ENCODE data around the gene TEX14. TPM values are rescaled to one million over a fixed set of nuclear protein-coding genes. Genes with fewer than 3 reads are reported as not detected.

The TEX14 gene
- polyA plus RNA-seq, 1 of the 3 experiments (the other 2 are of a cell fraction) = 0.02 TPM

GRCh38 chr17:58535431-58535830 is 156.4 kb downstream of the TEX14 start:
- Histone ChIP-seq H3K27ac (ENCODE audit: low read depth in 2 of 2, low read length in 1 of 2) (no peak overlapping the region), H3F3A (replicated peaks; ENCODE audit: insufficient read depth) (no peaks in the 10 kb centered on the region), H3K9me2 (no peaks in the 10 kb centered on the region), H3K27me3 (ENCODE audit: insufficient read depth) (peaks cover under 1% of the 10 kb centered on the region; the same call in 1 of the 2 replicates), H3K79me2 (ENCODE audit: insufficient read depth) (no peaks in the 10 kb centered on the region), H3K4me1 (ENCODE audit: control insufficient read depth in 1 of 2, insufficient read depth in 2 of 2, low read depth in 1 of 2, low read length in 1 of 2) (peaks cover 5 to 14% of the 10 kb centered on the region in 2 experiments; a peak in 2 of 4 replicates), H3K9me3 (no peaks in the 10 kb centered on the region), H2AFZ (ENCODE audit: low read depth) (no peak overlapping the region), H3K36me3 (replicated peaks in 1 of 2; ENCODE audit: control insufficient read depth in 1 of 2, insufficient read depth in 2 of 2, low read length in 1 of 2) (no peaks in the 10 kb centered on the region), H4K20me1 (ENCODE audit: insufficient read depth) (no peaks in the 10 kb centered on the region), H3K4me3 (ENCODE audit: low read depth in 2 of 2, low read length in 1 of 2) (no peak overlapping the region), H3K4me2 (no peak overlapping the region), H3K9ac (no peak overlapping the region)
- CTCF ChIA-PET = interaction anchor here (1.3 to 10.3 kb wide), 5 partner anchors 10 to 52 kb away, joined by 6 to 112 read pairs (median 9); a partner anchor contains a TSS
- POLR2A ChIA-PET = no interaction called here
- 78% methylated on average over 2 of the region's 2 CpGs for WGBS (ENCODE audit: low lambda C conversion rate)
- no peak for DNase-seq
- TF ChIP-seq ZBTB33 (IDR thresholded peaks at IDR 0.05; ENCODE audit: borderline replicate concordance, low read depth) = no peak
- TF ChIP-seq TEAD4 (IDR thresholded peaks at IDR 0.05; ENCODE audit: borderline replicate concordance, insufficient read depth) = no peak
- no peak for TF ChIP-seq GABPA (IDR thresholded peaks at IDR 0.05; ENCODE audit: low read depth)
- 0 out of 2 replicates have a peak, but pooled peaks have one; percentile 10 for TF ChIP-seq FOSL2 (IDR thresholded peaks at IDR 0.05; ENCODE audit: borderline replicate concordance, low read depth)

GRCh38 chr17:58534901-58535421 is 156.9 kb downstream of the TEX14 start:
- ChIA-PET CTCF (interaction anchor here (0.9 to 10.3 kb wide), 6 partner anchors 10 to 173 kb away, joined by 3 to 112 read pairs (median 8); a partner anchor contains a TSS), POLR2A (interaction anchor here (1.4 kb wide), 1 partner anchor 21 kb away, joined by 5 read pairs; the partner anchor contains the start of gene MTMR4)
- H3K36me3 ChIP-seq (replicated peaks in 1 of 2; ENCODE audit: control insufficient read depth in 1 of 2, insufficient read depth in 2 of 2, low read length in 1 of 2) = no peaks in the 10 kb centered on the region
- H3K9me2 ChIP-seq = no peaks in the 10 kb centered on the region
- no peaks in the 10 kb centered on the region for H3F3A ChIP-seq (replicated peaks; ENCODE audit: insufficient read depth)
- TF ChIP-seq RCOR1 (IDR thresholded peaks at IDR 0.05; ENCODE audit: low read length) (no peak), PBX3 (IDR thresholded peaks at IDR 0.05) (no peak)
- H3K4me3 ChIP-seq (ENCODE audit: low read depth in 2 of 2, low read length in 1 of 2) = no peak overlapping the region
- H3K27me3 ChIP-seq (ENCODE audit: insufficient read depth) = no peaks in the 10 kb centered on the region; the same call in 1 of the 2 replicates
- H3K79me2 ChIP-seq (ENCODE audit: insufficient read depth) = no peaks in the 10 kb centered on the region
- H3K4me2 ChIP-seq = no peak overlapping the region
- 60% methylated on average over 4 of the region's 4 CpGs for WGBS (ENCODE audit: low lambda C conversion rate)
- no peak for DNase-seq
- H2AFZ ChIP-seq (ENCODE audit: low read depth) = no peak overlapping the region
- H4K20me1 ChIP-seq (ENCODE audit: insufficient read depth) = no peaks in the 10 kb centered on the region
- no peak overlapping the region for H3K9ac ChIP-seq
- H3K27ac ChIP-seq (ENCODE audit: low read depth in 2 of 2, low read length in 1 of 2) = no peak overlapping the region
- H3K9me3 ChIP-seq = no peaks in the 10 kb centered on the region
- H3K4me1 ChIP-seq (ENCODE audit: control insufficient read depth in 1 of 2, insufficient read depth in 2 of 2, low read depth in 1 of 2, low read length in 1 of 2) = peaks cover 5 to 14% of the 10 kb centered on the region in 2 experiments; a peak in 2 of 4 replicates

- POLR2A ChIA-PET = interaction anchor here (1.4 kb wide), 1 partner anchor 20 kb away, joined by 5 read pairs; the partner anchor contains the start of gene MTMR4
- Histone ChIP-seq H3K9ac (no peak overlapping the region), H3K27ac (ENCODE audit: low read depth in 2 of 2, low read length in 1 of 2) (no peak overlapping the region), H3K27me3 (ENCODE audit: insufficient read depth) (no peaks in the 10 kb centered on the region; the same call in 1 of the 2 replicates), H3K9me2 (no peaks in the 10 kb centered on the region), H3K79me2 (ENCODE audit: insufficient read depth) (no peaks in the 10 kb centered on the region), H3K9me3 (no peaks in the 10 kb centered on the region), H4K20me1 (ENCODE audit: insufficient read depth) (no peaks in the 10 kb centered on the region), H3K36me3 (replicated peaks in 1 of 2; ENCODE audit: control insufficient read depth in 1 of 2, insufficient read depth in 2 of 2, low read length in 1 of 2) (no peaks in the 10 kb centered on the region), H3K4me3 (ENCODE audit: low read depth in 2 of 2, low read length in 1 of 2) (no peak overlapping the region), H3F3A (replicated peaks; ENCODE audit: insufficient read depth) (no peaks in the 10 kb centered on the region), H3K4me1 (ENCODE audit: control insufficient read depth in 1 of 2, insufficient read depth in 2 of 2, low read depth in 1 of 2, low read length in 1 of 2) (peaks cover 5 to 14% of the 10 kb centered on the region in 2 experiments; a peak in 2 of 4 replicates), H3K4me2 (no peak overlapping the region), H2AFZ (ENCODE audit: low read depth) (no peak overlapping the region)
- CTCF ChIA-PET = interaction anchor here (0.9 to 10.3 kb wide), 6 partner anchors 8 to 173 kb away, joined by 3 to 112 read pairs (median 5); no protein-coding TSS in a partner anchor
- no peak for DNase-seq
- WGBS (ENCODE audit: low lambda C conversion rate) = 84% methylated on average over 3 of the region's 3 CpGs
- TF ChIP-seq TEAD4 (IDR thresholded peaks at IDR 0.05; ENCODE audit: borderline replicate concordance, insufficient read depth) (no peak), RFX5 (IDR thresholded peaks at IDR 0.05; ENCODE audit: low read length) (no peak), GABPA (IDR thresholded peaks at IDR 0.05; ENCODE audit: low read depth) (no peak), MXI1 (IDR thresholded peaks at IDR 0.05; ENCODE audit: low read depth, low read length) (no peak), MAX (IDR thresholded peaks at IDR 0.05; ENCODE audit: low read depth) (no peak), TCF12 (IDR thresholded peaks at IDR 0.05) (no peak), RAD21 (IDR thresholded peaks at IDR 0.05; ENCODE audit: low read length) (no peak), USF1 (IDR thresholded peaks at IDR 0.05; ENCODE audit: borderline replicate concordance, low read depth) (no peak), CTCF (IDR thresholded peaks at IDR 0.05) (no peak; the same call in 1 of the 2 replicates), EP300 (IDR thresholded peaks at IDR 0.05; ENCODE audit: borderline replicate concordance in 1 of 2, low read depth in 1 of 2, low read length in 1 of 2) (no peak)
These were observed 157.5 kb downstream of the TEX14 start for GRCh38 chr17:58534331-58534730.

Data from SK-N-SH (cell line).